Ammon's horn (tissue), 1 donor: ENCODE data around the gene ENPP3.

Experiments
- DNase-seq: peaks from one replicate; pipeline ENCODE4 v3.0.0-alpha.2; 2016; ENCODE audit warnings: low spot score

Gene ENPP3

GRCh38 chr6:131765081-131765803 is 128.1 kb downstream of the ENPP3 start:
- DNase-seq, result no peak

- no peak for DNase-seq
Observed at GRCh38 chr6:131765804-131766135, 128.7 kb downstream of the ENPP3 start.

GRCh38 chr6:131766631-131767030 is 129.5 kb downstream of the ENPP3 start:
- DNase-seq, result no peak

DNA sequence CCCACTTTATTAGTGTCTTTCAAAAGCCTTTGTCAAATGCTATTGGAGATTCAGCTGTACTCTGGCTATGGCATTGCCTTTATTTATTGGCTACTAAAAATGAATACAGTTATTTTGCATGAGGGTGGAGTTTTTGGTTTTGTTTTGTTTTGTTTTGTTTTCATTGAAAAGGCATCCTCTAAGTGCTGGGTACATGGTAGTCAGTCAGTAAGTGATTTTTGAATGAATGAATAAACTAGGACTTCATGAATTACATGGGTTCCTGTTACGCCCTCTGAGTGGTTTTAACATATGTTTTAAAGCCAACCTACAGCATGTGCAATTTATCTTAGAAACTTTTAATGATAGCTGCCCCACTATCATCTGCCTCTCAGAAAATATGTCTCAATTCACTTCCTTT is 131.9 kb downstream of the ENPP3 start:
- DNase-seq, result no peak

GRCh38 chr6:131769385-131770141 is 132.5 kb downstream of the ENPP3 start:
- no peak for DNase-seq

GRCh38 chr6:131770776-131771175 is 133.7 kb downstream of the ENPP3 start:
- DNase-seq, result peak; percentile 28

DNA sequence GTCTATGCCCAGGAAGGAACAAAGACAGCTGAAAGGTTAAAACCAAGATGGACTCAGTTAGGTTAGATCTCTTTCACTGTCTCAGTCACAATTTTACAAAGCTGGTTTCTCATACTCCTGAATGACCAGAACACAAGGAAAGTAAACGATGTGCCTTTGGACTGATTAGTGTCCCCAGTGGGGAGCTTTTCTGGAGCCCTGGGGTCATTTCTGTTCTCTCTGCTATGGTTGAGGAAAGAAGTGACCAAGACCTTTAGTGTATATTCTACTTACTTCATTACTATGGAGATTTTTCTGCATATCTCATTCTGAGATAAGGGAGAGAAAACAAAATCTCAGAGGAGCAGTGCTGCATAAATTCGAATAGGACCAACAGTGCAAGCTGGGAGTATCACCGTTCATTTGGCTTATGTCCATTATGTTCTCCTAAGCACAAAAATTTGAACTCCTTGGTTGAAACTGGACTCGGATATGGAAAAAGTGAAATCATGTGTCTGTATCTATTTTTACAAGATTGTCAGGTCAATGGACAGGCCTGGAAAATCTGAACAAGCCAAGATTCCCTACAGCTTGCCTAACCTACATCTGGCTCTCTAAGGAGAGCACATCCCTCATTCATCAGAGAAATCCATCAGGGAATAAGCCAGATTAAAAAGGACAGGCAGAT is 136.3 kb downstream of the ENPP3 start:
- no peak for DNase-seq

GRCh38 chr6:131775886-131776285 is 138.8 kb downstream of the ENPP3 start:
- DNase-seq, result no peak

DNA sequence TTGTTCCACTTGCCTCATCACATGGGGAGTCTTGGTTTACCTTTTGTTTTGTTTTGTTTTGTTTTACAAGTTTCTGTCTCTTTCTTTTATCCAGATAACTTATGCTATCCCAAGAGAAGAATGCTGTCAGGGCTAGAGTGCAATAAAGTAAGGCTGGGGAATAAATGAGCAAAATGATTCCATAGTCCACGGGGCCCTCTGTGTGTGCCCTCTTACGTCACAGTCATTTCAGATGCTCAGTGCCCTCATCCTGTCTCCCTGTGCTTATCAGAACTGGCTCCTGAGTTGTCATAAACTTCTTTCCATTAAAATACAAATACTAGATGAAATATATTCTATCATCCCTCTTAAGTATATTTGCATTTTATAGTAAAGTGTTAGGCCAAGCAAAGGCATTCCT is 139.9 kb downstream of the ENPP3 start:
- DNase-seq, result no peak

- no peak for DNase-seq
Observed at GRCh38 chr6:131778169-131778568, 141.1 kb downstream of the ENPP3 start.

DNA sequence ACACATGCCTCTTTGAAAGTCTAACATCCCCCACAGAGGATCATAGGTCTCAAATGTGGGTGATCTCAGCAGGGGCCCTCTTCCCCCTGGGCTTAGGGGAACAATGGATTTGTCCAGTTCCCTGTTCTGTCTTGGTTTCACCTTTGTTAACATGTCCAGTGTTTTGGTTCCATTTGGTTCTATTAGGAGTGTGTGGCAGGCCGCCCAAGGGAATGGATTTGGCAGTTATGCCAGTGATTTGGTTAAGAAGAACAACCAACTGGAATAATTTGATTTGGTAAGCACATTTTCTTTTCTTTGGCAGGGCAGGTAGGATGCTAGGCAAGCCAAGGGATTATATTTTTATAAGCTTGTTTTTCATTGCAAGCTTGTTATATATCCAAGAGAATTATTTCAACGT is 142.2 kb downstream of the ENPP3 start:
- DNase-seq, result no peak

GRCh38 chr6:131780600-131780999 is 143.5 kb downstream of the ENPP3 start:
- DNase-seq, result no peak

DNA sequence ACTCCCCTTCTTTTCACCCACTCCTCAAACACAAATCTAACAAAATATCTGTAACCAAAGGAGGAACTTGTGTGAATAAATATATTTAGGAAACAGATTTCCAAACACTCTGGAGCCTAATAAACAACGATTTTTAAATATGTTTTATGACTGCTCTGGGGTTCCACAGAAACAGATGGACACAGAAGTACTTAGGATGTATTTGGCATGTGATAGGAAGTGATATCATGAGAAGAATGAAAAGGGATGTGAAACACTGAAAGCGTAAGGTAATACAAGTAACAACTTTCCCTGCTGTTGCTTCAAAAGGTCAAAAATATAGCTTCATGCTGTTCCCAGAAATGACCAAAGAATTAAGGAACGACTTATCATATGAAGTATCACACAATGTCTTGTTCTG is 144.6 kb downstream of the ENPP3 start:
- no peak for DNase-seq

DNA sequence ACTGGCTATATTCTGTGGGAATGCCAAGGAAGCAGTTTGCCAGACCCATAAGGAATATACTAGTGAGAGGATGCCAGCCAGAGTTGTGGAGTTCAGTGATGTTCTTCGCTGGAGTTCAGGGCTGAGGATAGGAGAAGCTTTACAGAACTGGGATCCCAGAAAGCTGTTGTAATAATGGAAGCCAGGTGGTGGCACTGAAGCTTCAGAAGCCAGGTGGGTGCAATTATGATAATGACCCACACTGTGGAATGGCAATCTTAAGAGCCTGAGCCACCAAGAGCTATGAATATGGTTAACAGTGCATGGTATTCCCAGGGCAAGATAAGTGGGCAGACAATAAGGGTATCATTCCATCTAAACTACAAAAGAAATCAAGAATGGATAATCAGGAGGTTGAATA is 145.7 kb downstream of the ENPP3 start:
- no peak for DNase-seq

- no peak for DNase-seq
Observed at GRCh38 chr6:131784561-131784960, 147.5 kb downstream of the ENPP3 start.

DNA sequence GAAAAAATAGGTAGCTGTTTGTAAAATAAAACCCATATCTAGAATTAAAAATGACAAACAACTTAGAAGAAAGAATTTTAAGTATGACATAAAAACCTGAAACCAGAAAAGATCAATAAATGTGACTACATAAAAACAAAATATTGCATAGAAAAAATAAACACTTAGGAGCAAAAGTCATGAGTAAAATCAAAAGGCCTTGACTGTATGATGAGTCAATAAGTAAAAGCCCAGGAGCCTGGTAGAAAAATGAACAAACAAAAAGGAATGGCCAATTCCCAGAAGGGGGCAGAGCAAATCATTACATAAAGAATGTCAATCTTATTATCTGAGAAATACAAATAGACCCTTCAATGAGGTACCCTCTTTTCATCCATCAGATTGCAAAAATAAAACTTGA is 150.0 kb downstream of the ENPP3 start:
- DNase-seq, result no peak

GRCh38 chr6:131787766-131788712 is 150.9 kb downstream of the ENPP3 start:
- DNase-seq, result no peak

DNA sequence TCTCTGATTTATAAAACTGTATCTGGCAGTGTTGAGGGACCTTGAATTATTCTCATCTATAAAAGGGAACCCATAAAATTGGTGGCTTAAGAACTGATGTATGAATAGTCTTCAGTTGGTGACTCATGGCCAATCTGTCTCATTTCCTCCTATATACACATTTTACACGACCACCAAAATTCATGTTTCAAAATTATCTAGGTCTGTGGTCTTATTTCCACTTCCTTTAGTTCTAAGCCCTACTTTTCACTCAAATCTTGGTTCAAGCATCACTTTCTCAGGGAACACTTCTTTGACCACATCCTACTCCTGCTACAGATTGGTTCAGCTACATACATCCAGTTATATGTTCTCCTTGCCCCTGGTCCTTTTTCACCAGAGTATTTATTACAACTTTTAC is 152.1 kb downstream of the ENPP3 start:
- no peak for DNase-seq

GRCh38 chr6:131791476-131791875 is 154.4 kb downstream of the ENPP3 start:
- no peak for DNase-seq

DNA sequence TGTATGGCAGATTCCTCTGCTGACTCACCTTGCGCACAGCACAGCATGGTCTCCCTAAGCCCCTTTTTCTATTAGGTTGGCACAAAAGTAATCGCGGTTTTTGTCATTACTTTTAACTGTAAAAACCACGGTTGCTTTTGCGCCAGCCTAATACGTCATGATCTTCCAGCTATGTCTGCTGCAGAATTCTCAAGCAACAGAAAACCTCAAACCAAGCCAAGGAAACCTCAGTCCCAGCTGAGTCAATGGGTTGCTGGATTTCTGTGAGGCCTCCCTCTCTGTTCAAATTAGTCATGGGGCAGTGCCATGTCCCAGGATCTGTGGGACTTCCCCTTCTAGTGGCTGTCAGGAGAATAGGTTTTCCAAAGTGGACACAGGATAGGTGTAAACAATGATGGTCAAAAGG is 155.0 kb downstream of the ENPP3 start:
- no peak for DNase-seq

DNA sequence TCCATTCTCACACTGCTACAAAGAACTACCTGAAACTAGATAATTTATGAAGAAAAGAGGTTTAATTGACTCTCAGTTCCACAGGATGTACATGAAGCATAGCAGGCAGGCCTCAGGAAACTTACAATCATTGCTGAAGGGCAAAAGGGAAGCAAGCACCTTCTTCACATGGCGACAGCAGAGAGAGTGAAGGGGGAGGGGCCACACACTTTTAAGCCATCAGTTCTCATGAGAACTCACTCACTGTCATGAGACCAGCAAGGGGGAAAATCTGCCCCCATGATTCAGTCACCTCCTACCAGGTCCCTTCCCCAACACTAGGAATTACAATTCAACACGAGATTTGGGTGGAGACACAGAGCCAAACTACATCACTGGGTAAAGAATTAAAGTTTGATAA is 158.3 kb downstream of the ENPP3 start:
- no peak for DNase-seq
